ENCODE data around the gene TTC28.

GRCh38 chr22:28252539-28252938, 427.1 kb downstream of the TTC28 start:
- TF ChIP-seq POLR2A (IDR thresholded peaks at IDR 0.05) (no peak), CTCF (IDR thresholded peaks at IDR 0.05) (no peak)

Measured in lower leg skin (tissue), 3 donors.